ENCODE results near the gene OLFML3.
"Not testable (repeated sequence)": the region's sequence is repeated elsewhere in the genome, so short reads cannot be mapped to it uniquely, and the experiment has no call there.

Gene OLFML3

GRCh38 chr1:114000406-114000805 lies 21.1 kb downstream of the OLFML3 start:
- no peaks in the 10 kb centered on the region for H3K4me1 ChIP-seq
- no peak for DNase-seq
- H3K36me3 ChIP-seq, result no peaks in the 10 kb centered on the region
- intact Hi-C loops (cut with DNase I; ENCODE audit: low total_unique reads), result no loop called here
- no peak for TF ChIP-seq CTCF (IDR thresholded peaks at IDR 0.05)
- H3K9me3 ChIP-seq, result peaks cover 0 to 11% (median 4%) of the 10 kb centered on the region in 3 donors
- H3K4me3 ChIP-seq, result no peak overlapping the region
- no peak overlapping the region for H3K27ac ChIP-seq
- H3K27me3 ChIP-seq, result peaks cover 0 to 8% of the 10 kb centered on the region in 2 donors

GRCh38 chr1:114002492-114003239 lies 23.4 kb downstream of the OLFML3 start:
- no peaks in the 10 kb centered on the region for H3K36me3 ChIP-seq
- no peaks in the 10 kb centered on the region for H3K9me3 ChIP-seq
- H3K27ac ChIP-seq, result no peak overlapping the region
- intact Hi-C loops (cut with DNase I; ENCODE audit: low total_unique reads), result no loop called here
- TF ChIP-seq CTCF (IDR thresholded peaks at IDR 0.05), result no peak
- no peaks in the 10 kb centered on the region for H3K4me1 ChIP-seq
- DNase-seq, result no peak
- no peak overlapping the region for H3K4me3 ChIP-seq
- H3K27me3 ChIP-seq, result peaks cover 0 to 8% of the 10 kb centered on the region in 2 donors

- Histone ChIP-seq H3K9me3 (no peaks in the 10 kb centered on the region), H3K27me3 (peaks cover 0 to 8% of the 10 kb centered on the region in 2 donors), H3K4me1 (no peaks in the 10 kb centered on the region), H3K27ac (no peak overlapping the region), H3K4me3 (no peak overlapping the region), H3K36me3 (no peaks in the 10 kb centered on the region)
- no peak for DNase-seq
- no peak for TF ChIP-seq CTCF (IDR thresholded peaks at IDR 0.05)
- intact Hi-C loops (cut with DNase I; ENCODE audit: low total_unique reads), result no loop called here
Measured at GRCh38 chr1:114003431-114003830, 24.2 kb downstream of the OLFML3 start.

GRCh38 chr1:114006825-114007224 lies 27.6 kb downstream of the OLFML3 start:
- H3K36me3 ChIP-seq; intact Hi-C loops (cut with DNase I; ENCODE audit: low total_unique reads); DNase-seq; H3K4me1 ChIP-seq; H3K27me3 ChIP-seq; H3K9me3 ChIP-seq; H3K4me3 ChIP-seq; H3K27ac ChIP-seq: not testable (repeated sequence)

- Histone ChIP-seq H3K27me3 (peaks cover 0 to 8% of the 10 kb centered on the region in 2 donors), H3K4me1 (no peaks in the 10 kb centered on the region), H3K36me3 (no peaks in the 10 kb centered on the region), H3K27ac (no peak overlapping the region), H3K9me3 (no peaks in the 10 kb centered on the region), H3K4me3 (no peak overlapping the region)
- intact Hi-C loops (cut with DNase I; ENCODE audit: low total_unique reads), result no loop called here
- TF ChIP-seq CTCF (IDR thresholded peaks at IDR 0.05), result no peak
- DNase-seq, result no peak
Measured at GRCh38 chr1:114008480-114008941, 29.2 kb downstream of the OLFML3 start.

- Histone ChIP-seq H3K9me3 (no peaks in the 10 kb centered on the region), H3K27me3 (peaks cover 0 to 8% of the 10 kb centered on the region in 2 donors), H3K4me1 (no peaks in the 10 kb centered on the region), H3K4me3 (no peak overlapping the region), H3K36me3 (no peaks in the 10 kb centered on the region), H3K27ac (no peak overlapping the region)
- DNase-seq, result no peak
- intact Hi-C loops (cut with DNase I; ENCODE audit: low total_unique reads), result no loop called here
- no peak for TF ChIP-seq CTCF (IDR thresholded peaks at IDR 0.05)
Measured at GRCh38 chr1:114008993-114009392, 29.7 kb downstream of the OLFML3 start.
